NCI-H1048 (cell line): ENCODE measurements around the gene FBN3.
"Not testable (repeated sequence)": the region's sequence is repeated elsewhere in the genome, so short reads cannot be mapped to it uniquely, and the experiment has no call there.

ENCODE experiments used
- DNase-seq: peaks from one replicate; lab custom pipeline; 2025; lab: John Stamatoyannopoulos, UW

Gene FBN3

DNA sequence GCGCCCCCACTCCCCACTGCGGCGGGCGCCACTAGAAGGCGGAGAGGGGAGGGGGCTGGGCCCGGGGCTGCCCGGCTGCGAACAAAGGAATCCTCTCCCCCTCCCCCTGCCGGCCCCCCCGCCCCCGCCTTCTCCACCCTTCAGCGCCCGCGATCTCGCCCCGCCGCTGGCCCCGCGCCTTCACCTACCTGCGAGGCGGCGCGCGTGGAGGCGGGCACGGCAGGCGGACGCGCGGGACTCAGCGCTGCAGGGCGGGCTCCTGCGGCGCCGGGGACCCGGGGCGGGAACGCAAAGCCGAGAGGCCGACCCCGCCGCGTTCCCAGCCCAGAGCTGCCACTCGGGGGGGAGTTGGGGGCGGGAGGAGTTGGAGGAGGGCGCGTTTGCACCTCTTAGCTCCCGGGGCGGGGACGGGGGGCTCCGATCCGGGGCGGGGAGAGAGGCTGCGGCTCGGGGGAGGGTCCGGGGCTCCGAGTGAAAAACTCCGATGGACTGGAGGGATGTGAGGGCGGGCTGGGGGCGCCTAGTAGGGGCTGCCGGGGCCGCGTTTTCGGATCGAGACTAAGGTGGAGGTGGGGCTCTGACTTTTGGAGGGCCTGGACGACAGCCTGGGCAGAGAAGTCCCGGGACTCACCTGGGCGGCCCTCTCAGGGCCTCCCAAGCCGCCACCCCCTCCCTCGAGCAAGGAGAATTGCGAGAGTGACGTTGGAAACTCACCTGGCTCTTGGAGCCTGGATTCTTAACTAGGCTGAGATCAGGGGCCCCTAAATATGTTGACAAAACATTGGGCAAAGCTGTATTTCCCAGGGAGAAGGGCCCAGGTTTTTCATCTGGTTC lies at the start of gene FBN3:
Gene FBN3, minus strand, starts transcription at position 332 of the 834 bp plus-strand sequence. CDS start 2,112 bp downstream, outside the sequence.
- no peak for DNase-seq

DNA sequence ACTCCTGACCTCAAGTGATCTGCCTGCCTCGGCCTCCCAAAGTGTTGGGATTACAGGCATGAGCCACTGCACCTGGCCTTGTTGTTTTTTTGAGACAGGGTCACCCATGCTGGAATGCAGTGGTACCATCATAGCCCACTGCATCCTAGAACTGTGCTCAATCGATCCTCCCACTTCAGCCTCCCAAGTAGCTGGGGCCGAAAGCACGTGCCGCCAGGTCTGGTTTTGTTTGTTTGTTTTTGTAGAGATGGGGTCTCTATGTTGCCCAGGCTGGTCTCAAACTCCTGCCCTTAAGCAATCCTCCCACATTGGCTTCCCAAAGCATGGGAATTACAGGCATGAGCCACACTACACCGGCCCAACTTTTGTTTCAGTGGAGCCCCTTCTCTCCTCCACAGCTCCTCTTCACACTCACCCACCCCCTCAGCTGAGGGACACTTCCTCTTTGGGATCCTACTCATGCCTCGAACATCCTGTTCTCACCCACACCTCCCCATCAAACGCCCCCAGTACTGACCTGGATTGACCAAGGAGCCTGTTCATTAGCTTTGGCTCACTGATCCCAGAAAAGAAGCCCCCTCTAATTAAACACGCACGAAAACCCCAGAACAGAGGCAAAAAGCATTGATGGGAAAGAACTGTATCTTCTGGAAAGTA lies 47.0 kb upstream of the FBN3 start:
- no peak for DNase-seq

DNA sequence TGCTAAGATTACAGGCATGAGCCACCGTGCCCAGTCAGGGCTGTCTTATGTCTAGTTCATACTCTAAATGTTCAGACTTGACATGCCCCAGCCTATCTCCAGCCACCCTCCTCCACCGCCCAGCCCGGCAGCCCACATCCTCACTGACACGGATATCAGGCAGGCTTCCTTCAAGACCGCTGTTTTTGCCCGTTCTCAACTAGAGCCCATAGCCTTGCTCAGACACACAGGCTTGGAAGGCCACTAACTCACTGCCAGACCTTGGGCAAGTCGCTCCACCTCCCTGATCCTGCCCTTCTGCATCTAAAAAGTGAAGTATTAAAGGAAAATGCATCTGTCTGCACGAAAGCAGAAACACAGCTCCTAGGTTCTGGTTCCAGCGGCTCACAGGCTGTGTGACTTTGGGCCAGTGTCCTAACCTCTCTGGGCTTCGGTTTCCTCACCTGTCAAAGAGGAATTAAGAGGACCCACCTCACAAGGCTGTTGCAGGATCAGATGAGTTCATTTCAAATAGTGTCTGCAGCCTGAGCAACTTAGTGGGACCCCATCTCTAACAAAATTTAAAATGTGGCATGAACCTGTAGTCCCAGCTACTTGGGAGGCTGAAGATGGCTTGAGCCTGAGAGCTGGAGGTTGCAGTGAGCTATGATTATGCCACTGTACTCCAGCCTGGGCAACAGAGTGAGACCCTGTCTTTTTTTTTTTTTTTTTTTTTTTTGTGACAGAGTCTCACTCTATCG lies 45.3 kb upstream of the FBN3 start:
- DNase-seq = no peak

DNA sequence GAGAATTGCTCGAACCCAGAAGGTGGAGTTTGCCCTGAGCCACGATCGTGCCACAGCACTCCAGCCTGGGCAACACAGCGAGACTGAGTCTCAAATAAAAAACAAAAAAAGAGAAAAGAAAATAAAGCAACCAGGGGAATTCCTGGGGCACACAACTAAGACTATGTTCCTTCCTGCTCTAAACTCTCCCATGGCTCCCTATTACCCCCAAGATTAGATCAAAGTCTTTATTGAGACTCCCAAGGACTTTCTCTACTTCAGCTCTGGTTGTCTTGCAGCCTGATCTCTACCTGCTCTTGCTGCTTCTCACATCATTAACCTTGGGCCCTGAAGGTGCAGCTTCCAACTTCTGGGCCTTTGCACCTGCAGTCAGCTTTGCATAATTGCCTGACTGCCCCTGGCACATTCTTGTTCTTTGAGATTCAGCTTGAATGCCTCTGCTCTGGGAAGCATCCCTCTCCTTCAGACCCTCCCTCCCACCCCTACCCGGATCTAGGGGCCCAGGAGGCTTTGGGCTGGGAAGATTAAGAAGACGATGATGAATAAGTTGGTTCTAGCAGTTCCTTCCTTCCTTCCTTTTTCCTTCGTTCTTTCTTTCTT lies 42.9 kb upstream of the FBN3 start:
- no peak for DNase-seq

DNA sequence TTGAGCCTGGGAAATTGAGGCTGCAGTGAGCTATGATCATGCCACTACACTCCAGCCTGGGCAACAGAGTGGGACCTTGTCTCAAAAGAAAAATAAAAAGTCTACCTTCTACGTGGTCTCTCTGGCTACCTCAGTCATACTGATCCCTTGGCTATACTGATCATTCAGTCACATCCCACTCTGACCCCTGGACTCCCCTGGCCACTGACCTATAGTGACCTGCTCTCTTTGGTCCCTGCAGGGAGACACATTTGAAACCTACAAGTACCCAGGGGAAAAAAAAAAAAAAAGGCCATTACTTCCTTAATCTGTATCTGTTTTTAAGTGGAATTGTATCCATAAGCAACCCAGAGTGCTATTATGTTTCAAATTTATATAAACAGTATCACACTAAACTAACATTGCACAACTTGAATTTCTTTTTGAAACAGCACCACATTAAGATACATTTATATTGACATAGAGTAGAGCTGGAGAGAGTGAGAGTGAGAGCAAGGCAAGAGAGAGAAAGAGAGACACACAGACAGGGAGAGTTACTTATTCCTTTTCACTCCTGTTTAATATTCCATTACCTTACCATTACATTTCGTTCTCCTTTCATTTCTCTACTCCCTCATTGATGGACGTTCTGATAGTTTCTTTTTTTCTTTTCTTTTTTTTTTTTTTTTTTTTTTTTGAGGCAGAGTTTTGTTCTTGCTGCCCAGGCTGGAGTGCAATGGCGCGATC lies 36.1 kb upstream of the FBN3 start:
- DNase-seq = no peak

DNA sequence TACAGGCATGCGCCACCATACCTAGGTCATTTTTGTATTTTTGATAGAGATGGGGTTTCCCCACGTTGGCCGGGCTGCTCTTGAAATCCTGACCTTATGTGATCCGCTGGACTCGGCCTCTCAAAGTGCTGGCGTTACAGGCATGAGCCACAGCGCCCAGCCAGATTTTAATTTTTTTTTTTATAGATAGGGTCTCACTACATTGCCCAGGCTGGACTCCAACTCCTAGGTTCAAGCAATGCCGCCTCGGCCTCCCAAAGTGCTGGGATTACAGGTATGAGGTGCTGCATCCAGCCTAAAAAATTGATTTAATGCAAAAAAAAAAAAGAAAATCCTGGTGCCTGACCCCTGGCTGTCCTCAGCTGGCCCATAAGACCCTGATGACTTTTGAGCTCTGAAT lies 34.9 kb upstream of the FBN3 start:
- DNase-seq = no peak

DNA sequence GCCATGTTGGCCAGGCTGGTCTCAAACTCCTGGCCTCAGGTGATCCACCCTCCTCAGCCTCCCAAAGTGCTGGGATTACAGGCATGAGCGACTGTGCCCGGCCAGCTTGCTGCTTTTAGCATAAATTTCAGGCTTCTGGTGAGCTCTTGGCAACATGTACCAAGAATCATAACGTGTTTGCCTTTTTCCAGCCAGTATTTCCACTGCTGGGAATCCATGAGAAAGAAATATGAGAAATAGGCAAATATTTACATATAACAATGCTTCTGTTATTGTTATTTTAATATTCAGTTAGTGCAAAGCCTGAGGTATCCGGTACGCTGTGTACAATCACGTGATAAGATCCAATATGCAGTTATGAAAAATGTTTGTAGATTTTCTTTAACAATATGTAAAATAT lies 30.6 kb upstream of the FBN3 start:
- DNase-seq = no peak

DNA sequence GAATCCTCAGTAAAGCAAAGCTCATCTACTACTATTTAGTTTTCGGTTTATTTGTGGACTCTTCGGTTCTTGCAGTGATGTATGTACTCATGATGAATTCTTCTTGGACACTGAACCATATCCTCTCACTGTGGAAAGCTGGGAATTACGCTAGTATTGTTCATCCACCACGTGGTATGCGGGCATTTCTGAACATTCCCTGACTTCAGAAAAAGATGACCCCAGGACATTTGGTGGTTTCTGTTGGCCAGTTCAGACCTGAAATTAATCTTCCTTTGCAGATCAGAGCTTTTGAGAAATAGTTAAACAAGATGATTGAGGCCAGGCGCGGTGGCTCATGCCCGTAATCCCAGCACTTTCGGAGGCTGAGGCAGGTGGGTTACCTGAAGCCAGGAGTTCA lies 25.3 kb upstream of the FBN3 start:
- no peak for DNase-seq

DNA sequence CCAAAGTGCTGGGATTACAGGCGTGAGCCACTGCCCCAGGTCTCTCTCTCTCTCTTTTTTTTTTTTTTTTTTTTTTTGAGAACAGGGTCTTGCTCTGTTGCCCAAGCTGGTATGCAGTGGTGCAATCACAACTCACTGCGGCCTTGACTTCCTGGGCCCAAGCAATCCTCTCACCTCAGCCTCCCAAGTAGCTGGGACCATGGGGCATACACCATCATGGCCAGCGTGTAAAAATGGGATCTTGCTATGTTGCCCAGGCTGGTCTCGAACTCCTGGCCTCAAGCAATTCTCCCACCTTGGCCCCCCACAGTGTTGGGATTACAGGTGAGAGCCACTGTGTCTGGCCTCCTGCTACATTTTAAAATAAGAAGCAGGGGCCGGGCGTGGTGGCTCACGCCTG lies 19.1 kb upstream of the FBN3 start:
- DNase-seq = no peak

DNA sequence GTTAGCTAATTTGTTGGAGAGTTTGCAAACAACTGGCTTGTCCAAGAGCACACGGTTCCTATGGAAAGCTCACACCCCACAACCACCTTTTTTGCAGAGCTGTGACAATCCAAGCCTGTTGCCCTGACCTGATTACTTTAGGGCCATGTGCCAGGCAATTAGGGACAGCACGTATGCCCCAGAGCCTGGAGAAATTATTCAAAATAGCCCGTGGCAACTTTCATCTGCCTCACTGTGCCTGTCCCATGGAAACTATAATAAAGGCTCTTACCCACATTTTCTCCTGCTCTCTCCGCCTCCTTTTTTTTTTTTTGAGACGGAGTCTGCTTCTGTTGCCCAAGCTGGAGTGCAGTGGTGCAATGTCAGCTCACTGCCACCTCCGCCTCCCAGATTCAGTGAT lies 18.6 kb upstream of the FBN3 start:
- no peak for DNase-seq

DNA sequence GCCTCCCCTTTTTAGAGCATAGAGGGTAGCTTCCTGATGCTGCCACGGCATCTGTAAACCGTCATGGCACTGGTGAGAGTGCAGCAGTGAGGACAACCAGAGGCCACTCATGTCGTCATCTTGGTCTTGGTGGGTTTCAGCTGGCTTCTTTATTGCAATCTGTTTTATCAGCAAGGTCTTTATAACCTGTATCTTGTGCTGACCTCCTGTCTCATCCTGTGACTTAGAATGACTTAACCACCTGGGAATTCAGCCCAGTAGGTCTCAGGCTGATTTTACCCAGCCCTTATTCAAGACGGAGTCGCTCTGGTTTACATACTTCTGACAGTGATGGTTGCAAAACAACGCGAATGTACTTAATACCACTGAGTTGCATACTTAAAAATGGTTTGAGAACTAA lies 14.4 kb upstream of the FBN3 start:
- DNase-seq = no peak

DNA sequence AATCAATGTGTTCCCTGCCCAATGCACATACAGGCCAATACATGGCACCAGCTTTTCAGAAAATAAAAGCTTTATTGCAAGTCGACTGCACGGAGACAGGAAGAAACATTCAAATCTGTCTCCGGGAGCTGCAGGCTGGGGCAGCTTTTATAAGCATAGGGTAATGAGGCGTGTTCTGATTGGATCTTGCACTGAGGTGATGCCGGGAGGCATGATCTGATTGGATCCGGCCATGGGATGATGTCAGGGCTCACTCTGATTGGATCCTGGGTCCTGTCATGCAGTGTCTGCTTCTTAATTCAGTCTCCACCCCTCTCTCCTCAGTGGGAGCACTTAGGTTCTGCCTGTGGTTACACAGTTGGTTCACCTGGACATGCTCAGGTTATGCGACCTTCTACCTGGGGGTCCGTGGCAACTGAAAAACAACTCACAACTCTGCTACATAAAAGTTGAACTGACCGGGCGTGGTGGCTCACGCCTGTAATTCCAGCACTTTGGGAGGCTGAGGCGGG lies 11.8 kb upstream of the FBN3 start:
- DNase-seq = peak; percentile 46

DNA sequence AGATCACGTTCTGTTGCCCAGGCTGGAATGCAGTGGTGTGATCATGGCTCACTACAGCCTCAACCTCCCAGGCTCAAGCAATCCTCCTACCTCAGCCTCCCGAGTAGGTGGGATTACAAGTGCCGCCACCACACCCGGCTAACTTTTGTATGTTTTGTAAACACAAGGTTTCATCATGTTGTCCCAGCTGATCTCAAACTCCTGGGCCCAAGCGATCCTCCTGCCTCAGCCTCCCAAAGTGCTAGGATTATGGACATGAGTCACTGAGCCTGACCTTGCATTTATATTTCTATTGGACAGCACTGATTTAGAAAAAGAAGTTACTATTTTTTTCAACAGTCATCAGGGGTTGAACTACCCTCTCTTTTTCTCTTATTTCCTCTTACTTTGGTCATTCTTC lies 9.9 kb upstream of the FBN3 start:
- DNase-seq = not testable (repeated sequence)

DNA sequence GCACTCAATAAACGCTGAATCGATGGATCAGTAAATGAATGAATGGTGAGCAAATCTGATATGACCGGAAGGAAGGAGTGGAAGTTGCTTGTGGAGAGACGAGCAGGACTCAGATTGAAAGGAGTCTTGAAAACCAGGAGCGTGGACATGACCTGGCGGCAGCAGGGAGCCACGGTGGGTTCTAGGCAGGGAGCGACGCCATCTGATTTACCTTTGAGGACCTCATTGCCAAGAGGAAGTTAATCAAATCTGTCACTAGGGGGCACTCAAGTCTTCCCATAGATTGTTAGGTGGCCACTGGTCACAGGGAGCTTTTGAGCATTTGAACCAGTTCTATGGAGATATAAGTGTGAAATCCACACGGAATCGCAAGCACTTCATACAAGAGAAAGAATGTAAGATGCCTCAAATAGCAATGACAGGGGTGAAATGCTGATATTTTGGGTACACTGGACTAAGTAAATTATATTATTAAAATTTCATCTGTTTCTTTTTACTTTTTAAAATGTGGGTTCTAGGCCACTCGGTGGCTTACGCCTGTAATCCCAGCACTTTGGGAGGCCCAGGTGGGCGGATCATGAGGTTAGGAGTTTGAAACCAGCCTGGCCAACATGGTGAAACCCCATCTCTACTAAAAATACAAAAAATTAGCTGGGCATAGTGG lies 9.2 kb upstream of the FBN3 start:
- DNase-seq = no peak

DNA sequence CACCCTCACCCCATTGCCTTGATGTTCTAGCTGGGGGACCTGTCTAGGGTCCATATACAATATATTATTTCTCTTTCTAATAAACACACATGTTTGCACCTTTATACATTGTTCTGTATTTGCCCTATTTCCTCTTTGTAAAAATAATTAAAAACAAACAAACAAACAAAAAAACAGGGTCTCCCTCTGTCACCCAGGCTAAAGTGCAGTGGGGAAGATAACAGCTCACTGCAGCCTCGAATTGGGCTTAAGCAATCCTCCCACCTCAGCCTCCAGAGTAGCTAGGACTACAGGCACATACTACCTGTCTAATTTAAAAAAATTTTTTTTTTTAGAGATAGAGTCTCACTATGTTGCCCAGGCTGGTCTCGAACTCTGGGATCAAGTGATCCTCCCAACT lies 5.9 kb upstream of the FBN3 start:
- DNase-seq = no peak

DNA sequence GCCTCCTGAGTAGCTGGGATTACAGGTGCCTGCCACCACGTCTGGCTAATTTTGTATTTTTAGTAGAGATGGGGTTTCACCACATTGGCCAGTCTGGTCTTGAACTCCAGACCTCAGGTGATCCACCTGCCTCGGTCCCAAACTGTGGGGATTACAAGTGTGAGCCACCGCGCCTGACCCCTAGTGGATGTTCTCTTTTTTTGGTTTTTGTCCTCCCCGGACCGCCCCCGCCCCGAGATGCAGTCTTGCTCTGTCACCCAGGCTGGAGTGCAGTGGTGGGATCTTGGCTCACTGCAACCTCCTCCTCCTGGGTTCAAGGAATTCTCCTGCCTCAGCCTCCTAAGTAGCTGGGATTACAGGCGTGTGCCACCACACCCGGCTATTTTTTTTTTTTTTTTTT lies 4.6 kb upstream of the FBN3 start:
- DNase-seq = not testable (repeated sequence)

DNA sequence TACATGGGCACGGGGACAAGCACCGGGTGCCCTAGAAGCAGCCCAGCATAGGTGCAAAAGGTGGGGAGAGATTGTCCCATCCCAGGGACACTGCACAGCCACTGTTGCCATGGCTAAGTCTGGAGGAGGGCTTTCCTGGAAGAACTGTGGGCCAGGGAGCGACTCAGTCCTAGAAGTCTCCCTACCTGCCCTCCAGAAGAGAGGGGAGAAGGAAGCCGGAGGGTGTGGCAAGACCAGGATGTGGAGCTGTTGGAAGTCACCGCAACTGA lies 2.3 kb upstream of the FBN3 start:
- no peak for DNase-seq

DNA sequence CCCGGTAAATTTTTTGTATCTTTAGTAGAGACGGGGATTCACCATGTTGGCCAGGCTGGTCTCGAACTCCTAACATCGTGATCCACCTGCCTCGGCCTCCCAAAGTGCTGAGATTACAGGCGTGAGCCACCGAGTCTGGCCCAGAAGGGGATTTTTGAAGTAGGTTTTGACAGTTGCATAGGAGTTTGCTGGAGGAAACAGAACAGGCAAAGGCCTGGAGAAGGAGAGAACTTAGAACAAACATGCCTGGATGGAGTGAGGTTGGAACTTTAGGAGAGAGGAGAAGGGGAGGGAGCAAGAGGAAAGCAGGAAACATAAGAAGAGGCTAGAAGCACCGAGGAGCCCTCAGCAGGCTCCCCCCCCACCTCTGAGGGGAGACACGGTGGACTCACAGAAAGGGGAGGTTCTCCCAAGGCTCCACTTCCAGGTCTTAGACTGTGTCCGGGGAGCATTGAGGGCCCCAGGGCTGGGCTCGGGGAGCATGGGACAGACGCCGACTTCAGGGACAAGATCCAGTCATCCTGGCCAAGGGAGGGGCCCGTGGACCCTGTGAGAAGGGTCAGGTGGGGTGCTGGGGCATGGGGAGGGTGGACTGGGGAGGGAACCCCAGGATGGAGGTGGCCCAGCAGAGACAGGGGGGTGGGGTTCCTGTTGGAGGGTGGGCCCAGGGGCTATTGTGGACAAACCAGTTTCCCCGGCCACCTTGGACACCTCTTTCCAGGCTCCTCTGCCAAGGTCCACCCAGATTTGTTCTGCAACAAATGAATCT lies 1.8 kb upstream of the FBN3 start:
- no peak for DNase-seq

DNA sequence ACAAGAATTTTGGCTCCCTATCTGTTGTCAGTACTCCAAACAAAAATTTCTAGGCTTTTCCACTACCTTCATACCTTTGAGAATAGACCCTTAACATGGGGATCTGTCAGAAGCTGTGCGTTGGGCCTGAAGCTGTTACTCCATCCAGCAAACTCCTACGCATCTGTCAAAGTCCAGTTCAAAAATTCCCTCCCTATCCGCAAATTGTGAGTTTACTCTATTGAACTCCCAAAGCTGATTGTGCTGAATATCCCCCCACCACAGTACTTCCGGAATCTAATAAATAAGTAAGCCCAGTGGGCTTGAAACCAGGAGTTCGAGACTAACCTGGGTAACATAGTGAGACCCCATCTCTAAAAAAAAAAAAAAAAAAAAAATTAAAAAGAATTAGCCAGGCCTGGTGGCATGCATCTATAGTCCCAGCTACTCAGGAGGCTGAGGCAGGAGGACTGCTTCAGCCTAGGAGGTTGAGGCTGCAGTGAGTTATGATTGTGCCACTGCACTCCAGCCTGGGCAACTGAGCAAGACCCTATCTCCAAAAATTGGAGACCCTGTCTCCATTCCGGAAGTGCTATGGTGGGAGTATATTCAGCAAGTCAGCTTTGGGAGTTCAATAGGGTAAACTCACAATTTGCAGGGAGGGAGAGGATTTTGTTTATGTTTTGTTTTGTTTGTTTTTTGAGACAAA lies 930 bp upstream of the FBN3 start:
- DNase-seq = no peak
